ENCODE data around the gene TTC4. TPM values are rescaled to one million over a fixed set of nuclear protein-coding genes. Genes with fewer than 3 reads are reported as not detected.

The TTC4 gene
- total RNA-seq, 1 experiment from 2014 or later, result 26.3 TPM

DNA sequence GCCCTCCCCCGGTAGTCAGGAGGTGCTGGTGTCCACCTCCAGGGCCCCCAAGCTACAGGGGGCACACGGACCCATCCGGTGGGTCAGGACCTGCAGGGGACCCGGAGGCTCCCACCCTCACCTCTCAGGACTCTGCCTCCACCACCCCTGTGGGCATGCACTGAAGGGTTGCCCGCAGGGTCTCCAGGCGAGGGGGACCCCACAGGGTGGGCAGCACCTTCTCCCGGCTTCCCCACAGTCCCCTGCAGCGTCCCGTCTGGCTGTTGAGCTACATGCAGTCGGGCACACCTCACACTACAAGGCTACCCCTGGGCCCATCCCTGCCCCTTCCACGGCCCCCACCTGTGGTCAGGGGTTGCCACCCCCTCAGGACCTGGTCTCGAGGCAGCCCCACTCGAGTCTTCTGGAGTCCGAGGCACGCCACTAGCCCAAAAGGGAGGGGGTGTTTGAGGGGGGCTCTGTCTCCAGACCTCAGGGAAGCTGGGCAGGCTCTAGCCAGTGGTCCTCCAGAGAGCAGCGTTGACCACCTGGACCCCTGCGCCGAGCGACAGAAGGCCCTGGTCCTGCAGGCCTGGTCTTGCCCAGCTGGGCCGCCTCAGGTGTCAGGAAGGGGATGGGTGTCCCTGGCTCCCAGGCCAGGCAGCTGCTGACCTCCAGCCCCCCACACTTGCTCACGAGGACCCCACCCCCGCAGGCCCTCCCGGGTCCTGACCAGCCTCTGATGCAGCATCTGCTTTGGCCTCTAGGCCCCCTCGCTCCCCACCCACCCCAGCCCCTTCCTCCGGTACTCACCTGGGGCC lies 39.0 kb downstream of the TTC4 start:
- intact Hi-C loops (cut with micrococcal nuclease), result no loop called here
- no peak overlapping the region for H3K9ac ChIP-seq (ENCODE audit: low read length)
- H3K4me3 ChIP-seq (replicated peaks in 1 of 2; ENCODE audit: low read depth in 1 of 2, low read length in 2 of 2), result no peak overlapping the region
- H3K9me2 ChIP-seq (ENCODE audit: insufficient read depth), result no peaks in the 10 kb centered on the region
- no peaks in the 10 kb centered on the region for H4K20me1 ChIP-seq (ENCODE audit: insufficient read depth)
- no peak overlapping the region for H3K27ac ChIP-seq (ENCODE audit: low read depth, low read length)
- ATAC-seq (no peak), DNase-seq (ENCODE audit: low read depth, low spot score) (no peak)
- ChIA-PET CTCF (no interaction called here), RAD21 (ENCODE audit: low non-redundant PET in 1 of 2, low total read pairs in 2 of 2, uncharacterized antibody in 2 of 2, unreplicated experiment in 2 of 2) (no interaction called here), POLR2A (no interaction called here)
- H3K9me3 ChIP-seq (ENCODE audit: control insufficient read depth in 1 of 2, insufficient read depth in 1 of 2, low read depth in 1 of 2, low read length in 2 of 2), result no peaks in the 10 kb centered on the region
- no peak for TF ChIP-seq EGR1 (IDR thresholded peaks at IDR 0.05; ENCODE audit: low read depth)
- no peak for TF ChIP-seq SIN3A (IDR thresholded peaks at IDR 0.05; ENCODE audit: low read depth)
- no peak for TF ChIP-seq POLR2AphosphoS5 (IDR thresholded peaks at IDR 0.05; ENCODE audit: low read depth, low read length)
- H3K4me2 ChIP-seq (ENCODE audit: low read length), result no peak overlapping the region
- no peaks in the 10 kb centered on the region for H3K27me3 ChIP-seq (ENCODE audit: insufficient read depth, low read length)
- H3K4me1 ChIP-seq (ENCODE audit: control insufficient read depth in 1 of 2, insufficient read depth in 2 of 2, low read length in 2 of 2), result no peaks in the 10 kb centered on the region
- peaks cover 5 to 12% of the 10 kb centered on the region in 2 experiments; a peak in 2 of 4 replicates for H3K36me3 ChIP-seq (ENCODE audit: control insufficient read depth in 1 of 2, insufficient read depth in 2 of 2, low read length in 2 of 2)
- H2AFZ ChIP-seq (ENCODE audit: low read depth, low read length, poor library complexity, severe bottlenecking), result no peak overlapping the region
- no TSS peak for BruUV-seq (replicated peaks)
- no peaks in the 10 kb centered on the region for H3K79me2 ChIP-seq (ENCODE audit: insufficient read depth, low read length)

DNA sequence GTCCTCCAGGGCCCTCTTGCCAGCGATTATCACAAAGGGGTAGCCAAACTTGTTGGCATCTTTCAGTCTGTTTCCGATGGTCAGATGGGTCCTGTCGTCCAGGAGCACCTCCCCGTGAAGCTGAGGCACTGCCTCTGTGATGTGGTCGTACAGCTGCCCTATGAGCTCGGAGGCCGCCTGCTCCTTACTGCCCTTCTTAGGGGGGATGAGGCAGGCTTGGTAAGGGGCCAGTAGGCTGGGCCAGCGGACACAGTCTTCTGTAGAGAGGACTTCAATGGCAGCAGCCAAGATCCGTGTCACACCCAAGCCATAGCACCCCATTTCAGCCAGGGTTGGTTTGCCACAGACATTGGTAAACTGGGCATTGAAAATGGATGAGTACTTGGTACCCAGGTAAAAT lies 42.2 kb downstream of the TTC4 start:
- no peaks in the 10 kb centered on the region for H4K20me1 ChIP-seq (ENCODE audit: insufficient read depth)
- no peaks in the 10 kb centered on the region for H3K9me3 ChIP-seq (ENCODE audit: control insufficient read depth in 1 of 2, insufficient read depth in 1 of 2, low read depth in 1 of 2, low read length in 2 of 2)
- TF ChIP-seq EZH2 (IDR thresholded peaks at IDR 0.05), result no peak
- no peak for TF ChIP-seq SP1 (IDR thresholded peaks at IDR 0.05; ENCODE audit: low read depth)
- BruUV-seq (replicated peaks), result no TSS peak
- H3K9me2 ChIP-seq (ENCODE audit: insufficient read depth), result no peaks in the 10 kb centered on the region
- ChIA-PET RAD21 (ENCODE audit: low non-redundant PET in 1 of 2, low total read pairs in 2 of 2, uncharacterized antibody in 2 of 2, unreplicated experiment in 2 of 2) (interaction anchor here in 1 of 2 experiments (0.7 kb wide), 1 partner anchor 52 kb away, joined by 3 read pairs; no protein-coding TSS in a partner anchor), POLR2A (interaction anchor here (0.7 kb wide), 1 partner anchor 14 kb away, joined by 3 read pairs; no protein-coding TSS in a partner anchor), CTCF (no interaction called here)
- H3K79me2 ChIP-seq (ENCODE audit: insufficient read depth, low read length), result peaks cover 7% of the 10 kb centered on the region
- H3K4me3 ChIP-seq (replicated peaks in 1 of 2; ENCODE audit: low read depth in 1 of 2, low read length in 2 of 2), result no peak overlapping the region
- H3K27ac ChIP-seq (ENCODE audit: low read depth, low read length), result no peak overlapping the region
- H2AFZ ChIP-seq (ENCODE audit: low read depth, low read length, poor library complexity, severe bottlenecking), result no peak overlapping the region
- ATAC-seq, result no peak
- DNase-seq (ENCODE audit: low read depth, low spot score), result no peak
- peaks cover 5 to 12% of the 10 kb centered on the region in 2 experiments; a peak in 2 of 4 replicates for H3K36me3 ChIP-seq (ENCODE audit: control insufficient read depth in 1 of 2, insufficient read depth in 2 of 2, low read length in 2 of 2)
- H3K9ac ChIP-seq (ENCODE audit: low read length), result no peak overlapping the region
- H3K27me3 ChIP-seq (ENCODE audit: insufficient read depth, low read length), result no peaks in the 10 kb centered on the region
- no peak overlapping the region for H3K4me2 ChIP-seq (ENCODE audit: low read length)
- intact Hi-C loops (cut with micrococcal nuclease), result no loop called here
- no peaks in the 10 kb centered on the region for H3K4me1 ChIP-seq (ENCODE audit: control insufficient read depth in 1 of 2, insufficient read depth in 2 of 2, low read length in 2 of 2)

All from HCT116 (cell line).